Neural progenitor cell (in vitro differentiated cells): ENCODE measurements around the gene DCX.

Experiments
- EZH2 ChIP-seq: fragments of 200-600 bp; sonication (generic); IDR thresholded peaks from 2 replicates; pipeline ENCODE4 v1.6.1; 2017; ENCODE audit warnings: antibody characterized with exemption, mild to moderate bottlenecking, moderate library complexity
- TF ChIP-seq, protein P1 (sequence below): fragments of 200-600 bp; sonication (generic); IDR thresholded peaks from 2 replicates; pipeline ENCODE4 v1.5.1; 2017; ENCODE audit warnings: antibody characterized with exemption, mild to moderate bottlenecking

DNA sequence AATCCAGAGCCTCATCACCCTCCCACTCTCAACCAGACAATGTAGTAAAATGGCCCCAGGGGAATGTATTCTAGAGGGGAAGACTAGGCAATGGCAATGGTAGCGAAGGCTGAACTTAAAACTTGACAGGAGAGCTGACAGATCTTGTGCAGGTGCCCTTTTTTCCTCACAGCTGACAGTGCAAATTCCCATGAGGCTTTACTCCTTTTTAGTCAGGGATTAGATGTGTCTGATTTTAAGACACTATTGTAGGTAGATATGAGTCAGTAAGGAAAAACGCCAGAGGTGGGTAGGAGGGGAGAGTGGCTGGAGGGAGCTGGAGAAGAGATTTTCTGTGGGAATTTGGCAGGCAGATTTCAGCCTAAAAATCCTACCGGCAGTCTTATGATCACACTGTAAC, 152.4 kb downstream of the DCX start:
- TF ChIP-seq EZH2: no peak
- TF ChIP-seq, protein P1, sequence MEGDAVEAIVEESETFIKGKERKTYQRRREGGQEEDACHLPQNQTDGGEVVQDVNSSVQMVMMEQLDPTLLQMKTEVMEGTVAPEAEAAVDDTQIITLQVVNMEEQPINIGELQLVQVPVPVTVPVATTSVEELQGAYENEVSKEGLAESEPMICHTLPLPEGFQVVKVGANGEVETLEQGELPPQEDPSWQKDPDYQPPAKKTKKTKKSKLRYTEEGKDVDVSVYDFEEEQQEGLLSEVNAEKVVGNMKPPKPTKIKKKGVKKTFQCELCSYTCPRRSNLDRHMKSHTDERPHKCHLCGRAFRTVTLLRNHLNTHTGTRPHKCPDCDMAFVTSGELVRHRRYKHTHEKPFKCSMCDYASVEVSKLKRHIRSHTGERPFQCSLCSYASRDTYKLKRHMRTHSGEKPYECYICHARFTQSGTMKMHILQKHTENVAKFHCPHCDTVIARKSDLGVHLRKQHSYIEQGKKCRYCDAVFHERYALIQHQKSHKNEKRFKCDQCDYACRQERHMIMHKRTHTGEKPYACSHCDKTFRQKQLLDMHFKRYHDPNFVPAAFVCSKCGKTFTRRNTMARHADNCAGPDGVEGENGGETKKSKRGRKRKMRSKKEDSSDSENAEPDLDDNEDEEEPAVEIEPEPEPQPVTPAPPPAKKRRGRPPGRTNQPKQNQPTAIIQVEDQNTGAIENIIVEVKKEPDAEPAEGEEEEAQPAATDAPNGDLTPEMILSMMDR: no peak
